Fibroblast of skin of scalp (primary cell): ENCODE measurements around the gene NRARP.

ENCODE experiments used
- DNase-seq: peaks from one replicate; pipeline ENCODE4 v3.0.0-alpha.2; 2013

The NRARP gene

DNA sequence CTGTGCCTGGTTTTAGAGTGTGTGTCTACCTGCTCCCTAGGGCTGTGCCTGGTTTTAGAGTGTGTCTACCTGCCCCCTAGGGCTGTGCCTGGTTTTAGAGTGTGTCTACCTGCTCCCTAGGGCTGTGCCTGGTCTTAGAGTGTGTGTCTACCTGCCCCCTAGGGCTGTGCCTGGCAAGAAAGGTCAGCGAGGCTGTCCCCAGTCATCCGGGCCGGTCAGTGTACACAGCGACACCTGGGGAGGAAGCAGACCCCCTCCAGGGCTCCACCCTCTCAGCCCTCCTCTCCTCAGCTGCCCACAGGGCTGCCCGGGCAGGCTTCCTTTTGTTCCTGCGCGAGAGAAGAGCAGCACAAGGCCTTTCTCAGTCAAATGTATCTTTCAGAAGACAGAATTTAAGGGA, 4.1 kb downstream of the NRARP start:
- no peak for DNase-seq

DNA sequence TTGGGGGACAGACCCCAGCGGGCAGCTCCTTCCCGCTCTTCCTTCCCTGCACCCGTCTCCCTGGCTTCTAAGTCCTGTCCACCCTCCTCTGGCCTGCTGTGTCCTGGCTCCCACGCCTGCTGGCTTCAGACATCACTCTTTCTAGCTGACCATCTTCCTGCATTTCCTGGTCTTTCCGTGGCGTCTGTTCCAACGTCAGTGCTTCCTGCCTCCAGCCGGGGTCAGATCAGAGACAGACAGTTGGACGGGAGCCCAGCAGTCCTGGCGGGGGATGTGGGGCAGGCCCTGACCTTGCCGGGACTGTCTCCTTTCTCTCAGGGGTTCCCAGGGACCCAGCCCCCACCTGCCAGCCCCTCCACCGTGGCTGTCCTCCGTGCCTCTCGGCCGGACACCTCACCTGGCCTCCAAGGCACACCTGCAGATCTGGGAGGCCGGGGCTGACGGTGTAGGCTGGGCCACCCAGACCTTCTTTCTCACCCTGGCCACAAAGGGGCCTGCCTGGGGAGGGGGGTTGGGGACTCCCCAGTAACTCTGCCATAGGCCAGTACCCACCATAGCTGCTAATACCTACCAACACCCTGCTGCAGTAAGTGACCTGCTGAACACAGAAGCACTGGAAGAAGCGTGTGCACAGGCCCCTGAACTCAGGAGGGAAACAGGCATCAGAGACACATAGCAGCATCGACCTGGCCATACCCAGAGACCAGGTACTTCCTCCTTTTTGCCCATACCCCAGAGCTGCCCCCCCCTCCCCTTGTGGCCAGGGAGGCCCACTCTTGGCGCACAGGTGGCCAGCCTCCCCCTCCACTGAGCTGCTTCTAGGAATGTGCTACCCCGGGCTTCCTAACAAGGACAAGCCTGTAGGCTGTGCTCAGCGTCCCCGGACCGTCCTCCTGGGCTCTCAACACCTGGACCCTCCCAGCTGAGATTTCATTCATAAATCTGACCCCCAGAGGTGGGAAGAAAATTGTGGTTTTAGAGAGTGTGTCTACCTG, 5.1 kb downstream of the NRARP start:
- no peak for DNase-seq

DNA sequence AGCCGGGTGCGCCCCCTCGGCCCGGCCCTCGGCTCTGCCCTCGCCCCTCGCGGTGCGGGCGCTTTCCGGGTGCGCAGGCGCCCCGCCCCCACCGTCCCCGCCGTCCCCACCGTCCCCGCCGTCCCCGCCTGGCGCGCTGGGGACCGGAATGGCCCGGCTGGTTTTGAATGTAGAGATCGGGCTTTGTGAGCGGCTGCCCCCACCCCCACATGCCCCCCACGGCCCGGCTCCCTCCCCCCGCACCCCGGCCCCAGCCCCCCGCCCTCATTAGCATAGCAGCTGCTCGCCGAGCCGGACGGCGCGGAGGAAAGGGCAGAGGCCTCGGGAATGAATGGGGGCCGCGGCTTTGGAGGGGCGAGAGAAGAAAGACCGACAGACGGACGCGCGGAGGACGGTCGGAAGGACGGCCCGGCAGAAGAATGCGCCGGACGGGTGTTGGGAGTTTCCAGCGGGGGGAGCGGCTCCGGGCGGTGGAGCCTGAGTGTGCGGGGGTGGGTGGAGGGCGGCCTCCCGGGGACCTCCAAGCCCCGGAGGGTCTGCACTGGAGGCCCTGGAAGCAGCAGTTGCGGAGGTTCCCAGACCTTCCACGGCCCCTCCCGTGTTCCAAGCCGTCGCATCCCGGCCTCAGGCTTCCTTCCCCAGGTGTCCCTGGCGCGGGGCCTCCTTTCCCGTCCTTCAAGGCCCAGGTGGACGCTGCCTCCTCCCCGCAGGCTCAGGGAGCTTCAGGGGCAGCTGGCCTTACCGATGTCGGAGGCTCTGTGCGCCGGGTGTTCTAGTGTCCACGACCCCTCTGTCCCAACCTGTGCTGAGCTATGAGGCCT, 6.0 kb downstream of the NRARP start:
- DNase-seq = no peak

DNA sequence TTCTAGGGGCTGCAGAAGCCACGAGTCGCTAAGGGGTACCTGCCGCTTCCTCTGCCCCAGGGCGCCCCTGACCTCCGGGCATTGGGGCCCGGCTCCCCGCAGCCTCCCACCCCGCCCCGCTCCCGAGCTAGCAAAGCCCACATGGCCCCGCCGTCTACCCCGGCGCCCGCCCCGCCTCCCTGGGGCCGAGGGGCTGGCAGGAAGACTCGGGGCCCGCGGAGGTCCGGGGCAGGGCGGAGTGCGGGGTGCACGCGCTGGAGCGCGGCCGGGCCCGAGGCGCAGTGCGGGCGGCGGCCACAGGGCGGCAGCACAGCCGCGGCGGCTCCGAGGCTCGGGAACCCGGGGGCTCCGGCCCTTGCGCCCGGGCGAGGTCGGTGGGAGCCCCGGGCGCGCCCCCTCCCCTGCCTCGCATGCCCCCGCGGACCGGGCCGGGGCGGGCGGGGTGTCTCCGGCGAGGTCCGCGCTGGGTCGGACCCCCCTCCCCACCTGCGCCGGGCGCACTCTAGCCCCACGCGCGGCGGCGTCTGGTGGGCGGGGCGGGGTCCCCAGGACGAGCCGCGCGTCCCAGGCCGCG, 6.7 kb downstream of the NRARP start:
- no peak for DNase-seq

DNA sequence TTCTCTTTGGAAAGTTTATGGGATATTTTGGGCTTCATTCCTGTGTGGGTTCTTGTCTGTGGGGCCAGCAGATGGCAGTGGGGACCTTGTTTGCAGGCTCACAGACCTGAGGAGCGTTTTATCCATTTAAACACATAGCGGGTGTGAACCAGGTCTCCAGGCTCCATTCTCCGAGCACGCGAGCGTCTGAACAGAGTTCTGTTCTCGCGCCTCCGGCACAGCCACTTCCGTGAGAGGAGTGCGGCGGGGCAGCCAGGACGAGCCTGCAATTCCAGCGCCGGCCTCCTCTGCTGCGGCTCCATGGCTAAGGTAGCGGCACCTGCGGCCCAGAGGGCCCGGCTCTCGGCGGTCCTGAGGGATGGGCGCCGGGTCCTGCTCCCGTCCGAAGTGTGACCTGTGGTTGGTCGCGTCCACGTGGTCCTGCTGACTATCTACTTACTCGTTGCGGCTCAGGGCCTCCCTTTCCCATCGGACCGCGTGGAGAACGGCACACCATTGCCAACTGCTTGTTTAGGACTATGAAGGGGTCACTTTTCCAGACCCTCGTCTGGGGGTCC, 7.3 kb downstream of the NRARP start:
- peak; percentile 29 for DNase-seq

DNA sequence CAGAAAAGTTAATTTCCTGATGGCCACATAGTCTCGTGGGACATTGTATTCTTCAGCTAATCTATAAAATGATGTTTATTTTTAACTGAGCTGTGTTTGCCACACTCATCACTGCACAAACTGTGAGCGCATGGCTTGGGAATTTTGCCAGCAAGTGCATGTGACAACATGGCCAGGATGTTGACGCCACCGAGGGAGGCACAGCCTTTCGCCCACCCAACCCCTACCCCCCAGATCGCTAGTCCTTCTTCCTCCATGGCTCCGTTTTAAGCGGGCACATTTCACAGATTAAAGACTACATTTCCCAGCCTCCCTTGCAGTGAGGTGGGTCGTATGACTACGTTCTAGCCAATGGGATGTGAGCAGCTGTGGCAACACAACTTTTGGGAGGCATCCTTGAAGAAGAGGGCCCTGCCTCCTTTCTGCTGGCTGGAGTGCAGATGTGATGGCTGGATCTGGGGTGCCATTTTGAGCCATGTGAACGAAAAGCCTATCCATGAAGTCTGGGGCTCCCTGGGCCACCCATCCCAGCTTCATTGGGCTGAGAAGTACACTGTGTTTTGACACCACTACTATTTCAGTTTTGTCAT, 7.9 kb downstream of the NRARP start:
- peak; percentile 38 for DNase-seq

DNA sequence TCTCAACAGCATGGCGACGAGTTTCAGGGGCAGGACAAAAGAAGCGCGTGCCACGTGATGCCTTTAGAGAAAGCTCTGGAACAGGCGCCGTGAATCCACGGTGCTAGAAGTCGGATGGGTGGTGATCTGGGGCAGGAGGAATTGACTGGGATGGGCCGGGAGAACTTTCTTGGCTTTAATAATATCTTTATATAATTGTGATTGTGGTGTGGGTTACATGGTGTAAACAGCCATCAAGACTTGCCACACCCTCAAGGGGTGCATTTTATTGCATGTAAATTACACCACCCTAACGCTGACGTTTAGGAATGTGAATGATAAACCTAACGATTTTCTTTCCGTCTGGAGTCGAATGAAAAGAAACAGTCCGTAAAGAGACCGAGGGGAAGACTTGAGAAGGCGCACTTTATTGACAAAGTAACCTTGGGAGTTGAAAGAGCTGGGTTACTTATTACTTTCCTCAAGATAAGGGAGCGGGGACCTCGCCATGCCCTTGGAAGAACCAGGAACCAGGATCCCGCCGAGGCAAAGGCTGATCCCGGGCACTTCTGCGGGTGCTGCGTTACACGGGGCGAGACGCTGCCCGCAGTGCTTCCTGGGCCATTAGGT, 8.5 kb downstream of the NRARP start:
- no peak for DNase-seq

DNA sequence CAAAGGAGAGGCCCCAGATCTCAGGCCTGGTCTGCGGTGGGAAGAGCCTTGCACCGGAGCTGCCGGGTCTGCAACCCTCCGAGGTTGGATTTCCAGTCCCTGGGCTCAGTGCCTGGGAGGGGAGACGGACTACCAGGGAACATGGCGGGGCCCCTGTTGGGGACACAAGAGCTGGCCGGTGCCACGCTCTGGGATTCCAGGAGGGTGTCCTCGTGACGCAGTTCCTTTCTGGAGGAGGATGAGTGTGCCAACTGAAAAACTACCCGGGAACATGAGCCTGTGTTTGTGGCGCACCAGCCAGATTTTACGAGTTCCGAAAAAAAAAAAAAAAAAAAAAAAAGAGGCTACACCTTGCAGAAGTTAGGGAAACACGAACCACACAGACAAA, 9.0 kb downstream of the NRARP start:
- no peak for DNase-seq

DNA sequence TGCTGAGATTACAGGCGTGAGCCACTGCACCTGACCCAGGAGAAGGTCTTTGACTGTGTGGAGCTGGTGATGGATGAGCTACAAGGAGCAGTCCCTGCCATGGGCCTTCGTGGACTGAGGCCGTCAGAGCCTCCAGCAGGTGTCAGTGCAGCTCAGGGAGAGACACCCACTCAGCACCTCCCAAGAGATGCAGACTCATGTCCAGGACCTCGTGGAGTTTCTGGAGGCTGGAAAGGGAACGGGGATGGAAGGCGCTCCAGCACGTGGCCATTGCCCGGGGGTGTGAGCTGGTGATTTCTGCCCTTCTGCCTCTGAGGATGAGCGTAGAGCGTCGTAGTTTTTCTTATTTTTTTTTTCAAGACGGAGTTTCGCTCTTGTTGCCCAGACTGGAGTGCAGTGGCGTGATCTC, 15.1 kb downstream of the NRARP start:
- no peak for DNase-seq

DNA sequence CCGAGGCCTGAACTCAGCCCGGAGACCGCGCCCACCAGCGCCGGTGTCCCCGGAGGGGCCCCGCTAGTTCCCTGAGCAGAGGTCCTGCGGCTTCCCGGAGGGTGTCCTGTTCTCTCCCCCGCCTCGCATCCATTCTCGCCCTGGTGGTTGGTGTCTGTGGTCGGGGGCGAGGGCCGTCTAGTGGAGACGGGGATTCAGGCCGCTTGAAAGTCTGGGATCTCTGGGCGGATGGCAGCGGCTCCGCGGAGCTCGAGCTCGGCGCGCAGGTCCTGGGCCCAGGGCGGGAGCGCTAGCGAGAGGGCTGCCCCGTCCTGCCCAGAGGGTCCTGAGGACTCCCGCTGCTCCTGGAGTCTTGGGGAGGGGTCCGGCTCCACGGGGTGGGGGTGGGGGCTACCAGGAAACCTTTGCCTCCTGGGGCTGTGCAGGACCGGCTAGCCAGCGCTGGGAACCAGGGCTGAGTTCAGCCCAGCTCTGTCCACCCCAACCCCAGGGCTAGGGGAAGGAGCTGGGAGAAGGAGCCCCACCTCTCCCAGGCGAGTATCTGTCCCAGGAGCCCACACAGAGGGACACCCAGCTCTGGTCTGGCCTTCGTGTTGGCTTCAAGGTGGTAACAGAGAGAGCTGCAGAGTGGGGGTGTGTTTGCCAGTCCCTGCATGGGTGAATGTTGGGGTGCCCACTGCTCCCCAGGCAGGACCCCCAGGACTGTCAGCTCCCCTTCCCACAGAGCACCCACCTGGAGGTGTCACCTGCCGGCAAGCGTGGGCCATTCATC, 20.5 kb downstream of the NRARP start:
- DNase-seq = no peak

DNA sequence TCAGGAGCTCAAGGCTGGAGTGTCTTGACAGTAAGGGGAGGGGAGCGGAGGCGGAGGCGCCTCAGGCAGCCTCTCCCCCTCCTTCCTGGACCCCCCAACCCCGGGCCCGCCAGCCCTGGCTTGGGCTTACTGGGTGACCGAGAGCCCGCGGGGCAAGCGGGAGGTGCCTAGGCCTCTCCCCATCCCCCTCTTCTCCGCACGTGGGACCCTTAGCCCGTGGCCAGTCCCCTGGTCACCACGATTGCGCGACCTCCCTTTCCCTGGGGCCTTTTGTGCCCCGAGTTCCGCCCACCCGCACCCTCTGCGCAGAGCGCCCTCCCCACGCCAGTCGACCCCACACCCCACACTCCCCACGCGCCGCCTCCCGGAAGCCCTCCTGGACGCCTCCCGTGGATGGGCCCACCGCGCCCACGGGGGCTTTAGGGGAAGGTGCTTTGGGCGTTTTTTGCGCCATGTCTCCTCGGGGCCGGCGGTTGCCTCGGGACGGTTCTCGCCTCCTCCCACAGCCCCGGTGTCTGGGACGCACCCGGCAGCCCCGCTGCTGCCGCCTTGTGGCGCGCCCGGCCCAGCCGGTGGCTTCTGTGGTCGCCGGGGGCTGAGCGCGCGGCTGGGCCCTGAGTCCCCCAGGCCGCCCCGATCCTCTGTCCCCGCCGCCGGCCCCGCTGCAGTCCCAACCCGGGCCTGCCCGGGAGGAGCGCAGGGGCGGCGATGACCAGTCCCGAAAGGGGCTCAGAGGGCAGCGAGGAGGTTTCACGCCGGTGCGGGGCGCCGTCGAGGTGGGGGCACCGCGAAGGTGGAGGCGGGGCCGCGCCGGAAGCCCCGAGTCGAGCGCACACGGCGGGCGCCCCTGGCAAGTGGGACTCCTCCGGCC, 21.4 kb downstream of the NRARP start:
- no peak for DNase-seq

DNA sequence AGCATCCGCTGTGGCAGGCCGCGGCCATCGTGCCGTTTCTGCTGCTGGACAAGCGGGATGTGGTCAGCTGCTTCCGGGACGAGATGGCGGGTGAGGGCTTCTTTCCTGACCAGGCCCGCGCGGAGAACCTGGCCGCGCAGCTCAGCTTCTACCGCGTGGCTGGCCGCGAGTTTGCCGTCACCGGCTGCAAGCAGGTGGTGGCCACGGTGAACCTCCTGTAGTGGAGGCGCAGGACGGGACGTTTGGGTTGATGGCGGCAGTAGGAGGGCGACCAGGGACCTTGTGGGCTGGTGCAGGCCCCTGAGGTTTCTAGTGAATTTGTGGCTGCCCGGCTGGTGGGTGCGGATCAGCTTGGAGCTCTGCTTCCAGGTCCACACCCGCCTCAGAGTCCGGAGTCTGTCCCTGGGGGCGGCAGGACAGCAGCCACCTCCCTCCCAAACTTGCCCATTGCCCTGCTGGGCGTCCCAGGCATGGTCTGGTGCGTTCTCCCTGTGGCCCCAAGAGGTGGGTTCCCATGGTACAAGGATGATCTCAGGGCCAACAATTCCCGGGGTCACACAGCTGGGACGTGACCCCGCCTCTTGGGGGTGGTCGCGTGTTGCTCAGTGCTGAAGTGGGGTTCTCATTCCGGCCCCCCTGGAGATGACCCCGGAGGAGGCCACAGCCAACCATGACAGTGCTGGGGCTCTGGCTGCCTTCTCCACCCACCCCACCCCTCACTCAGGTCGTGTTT, 22.2 kb downstream of the NRARP start:
- no peak for DNase-seq

DNA sequence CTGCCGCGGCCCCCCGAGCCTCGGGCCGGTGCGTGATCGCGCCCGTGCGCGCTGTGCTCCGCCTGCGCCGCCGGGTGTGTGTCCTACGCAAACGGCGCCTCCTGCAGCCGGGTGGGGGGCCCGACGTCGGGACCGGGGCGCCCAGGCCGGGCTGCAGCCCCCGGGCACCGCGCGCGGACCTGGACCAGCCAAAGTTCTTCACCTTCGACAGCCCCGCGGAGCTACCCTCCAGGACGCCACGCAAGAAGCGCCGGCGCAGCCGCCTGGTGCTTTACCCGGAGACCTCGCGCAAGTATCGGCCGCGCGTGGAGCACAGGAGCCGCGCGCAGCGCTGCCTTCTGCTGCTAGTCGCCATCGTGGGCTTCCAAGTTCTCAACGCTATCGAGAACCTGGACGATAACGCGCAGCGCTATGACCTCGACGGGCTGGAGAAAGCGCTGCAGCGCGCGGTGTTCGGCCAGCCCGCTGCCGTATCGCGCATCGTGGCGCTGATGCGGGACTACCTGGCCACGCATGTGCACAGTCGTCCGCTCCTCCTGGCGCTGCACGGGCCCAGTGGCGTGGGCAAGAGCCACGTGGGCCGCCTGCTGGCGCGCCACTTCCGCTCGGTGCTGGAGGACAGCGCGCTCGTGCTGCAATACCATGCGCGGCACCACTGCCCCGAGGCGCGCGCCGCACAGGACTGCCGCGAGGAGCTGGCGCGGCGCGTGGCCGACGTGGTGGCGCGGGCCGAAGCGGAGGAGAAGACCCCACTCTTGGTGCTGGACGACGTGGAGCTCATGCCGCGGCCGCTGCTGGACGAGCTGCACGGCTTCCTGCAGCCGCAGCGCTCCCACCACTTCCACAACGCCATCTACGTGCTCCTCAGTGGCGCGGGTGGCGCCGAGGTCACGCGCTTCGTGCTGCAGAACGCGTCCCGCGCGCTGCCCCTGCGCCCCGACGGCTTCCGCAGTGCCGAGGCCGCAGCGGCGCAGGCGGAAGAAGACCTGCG, 23.1 kb downstream of the NRARP start:
- no peak for DNase-seq

DNA sequence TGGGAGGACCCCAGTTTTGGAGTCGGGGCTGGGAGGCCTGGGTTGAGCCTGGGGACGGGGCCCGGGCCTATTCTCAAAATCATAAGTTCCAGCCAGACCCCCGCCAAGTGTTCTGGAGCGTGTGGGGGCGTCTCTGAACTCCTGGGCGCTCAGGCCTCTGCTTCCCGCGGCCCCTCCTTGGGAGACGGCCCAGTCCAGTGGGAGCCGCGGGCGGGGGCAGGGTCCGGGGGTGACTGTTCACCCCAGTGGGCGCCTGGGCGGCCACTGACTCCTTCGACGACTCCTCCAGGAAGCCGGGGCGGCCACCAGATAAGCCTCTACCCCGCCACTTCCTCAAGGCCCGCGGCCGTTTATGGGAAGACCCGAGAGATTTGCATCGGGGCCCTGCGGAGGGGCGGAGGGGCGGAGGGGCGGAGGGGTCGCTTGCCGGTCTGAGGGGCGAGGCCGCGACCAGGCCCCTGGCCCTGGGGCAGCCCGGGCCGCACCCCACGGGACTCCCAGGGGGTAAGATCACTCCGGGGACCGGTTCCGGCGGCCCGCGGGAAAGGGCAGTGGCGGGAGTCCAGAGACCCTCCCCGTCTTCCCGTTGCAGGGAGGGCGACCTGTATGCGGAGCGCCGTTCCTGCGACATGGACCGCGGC, 23.9 kb downstream of the NRARP start:
- no peak for DNase-seq

DNA sequence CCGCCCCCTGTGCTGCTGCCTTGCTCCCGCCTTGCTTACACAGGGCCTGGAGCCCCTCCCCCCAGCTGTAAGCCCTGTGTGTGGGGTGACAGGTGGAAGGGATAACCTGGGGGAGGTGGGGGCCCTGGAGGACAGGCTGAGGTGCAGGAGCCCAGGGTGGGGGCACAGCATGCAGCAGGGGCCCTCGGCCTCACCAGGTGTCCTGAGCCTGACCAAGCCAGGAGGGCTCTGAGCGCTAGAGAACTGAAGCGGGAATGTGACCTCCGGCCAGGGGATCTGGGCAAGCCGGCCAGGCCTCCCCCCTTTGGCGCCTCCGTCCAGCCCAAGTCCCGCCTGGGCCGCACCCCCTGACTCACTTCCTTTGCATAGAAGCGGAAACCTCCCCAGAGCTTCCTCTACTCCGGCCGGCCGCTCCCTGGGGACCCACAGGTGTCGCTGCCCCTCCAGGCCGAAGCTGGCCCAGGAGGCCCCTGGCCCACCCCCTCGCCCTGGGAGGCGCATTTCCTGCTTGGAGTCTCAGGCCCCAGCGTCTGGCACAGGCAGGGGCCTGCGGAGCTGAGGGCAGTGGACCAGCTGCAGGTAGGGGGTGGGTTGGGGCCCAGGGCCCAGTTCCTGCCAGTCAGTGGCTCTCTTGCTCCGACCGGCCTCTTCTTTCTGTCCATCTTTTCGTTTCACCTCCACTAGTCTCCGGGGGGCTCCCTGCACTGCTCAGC, 24.6 kb downstream of the NRARP start, which contains the start of gene TOR4A:
TSS of gene TOR4A (plus strand) at position 398 of the 713 bp plus-strand sequence. CDS start 964 bp downstream, outside the sequence.
- peak; percentile 35 for DNase-seq

DNA sequence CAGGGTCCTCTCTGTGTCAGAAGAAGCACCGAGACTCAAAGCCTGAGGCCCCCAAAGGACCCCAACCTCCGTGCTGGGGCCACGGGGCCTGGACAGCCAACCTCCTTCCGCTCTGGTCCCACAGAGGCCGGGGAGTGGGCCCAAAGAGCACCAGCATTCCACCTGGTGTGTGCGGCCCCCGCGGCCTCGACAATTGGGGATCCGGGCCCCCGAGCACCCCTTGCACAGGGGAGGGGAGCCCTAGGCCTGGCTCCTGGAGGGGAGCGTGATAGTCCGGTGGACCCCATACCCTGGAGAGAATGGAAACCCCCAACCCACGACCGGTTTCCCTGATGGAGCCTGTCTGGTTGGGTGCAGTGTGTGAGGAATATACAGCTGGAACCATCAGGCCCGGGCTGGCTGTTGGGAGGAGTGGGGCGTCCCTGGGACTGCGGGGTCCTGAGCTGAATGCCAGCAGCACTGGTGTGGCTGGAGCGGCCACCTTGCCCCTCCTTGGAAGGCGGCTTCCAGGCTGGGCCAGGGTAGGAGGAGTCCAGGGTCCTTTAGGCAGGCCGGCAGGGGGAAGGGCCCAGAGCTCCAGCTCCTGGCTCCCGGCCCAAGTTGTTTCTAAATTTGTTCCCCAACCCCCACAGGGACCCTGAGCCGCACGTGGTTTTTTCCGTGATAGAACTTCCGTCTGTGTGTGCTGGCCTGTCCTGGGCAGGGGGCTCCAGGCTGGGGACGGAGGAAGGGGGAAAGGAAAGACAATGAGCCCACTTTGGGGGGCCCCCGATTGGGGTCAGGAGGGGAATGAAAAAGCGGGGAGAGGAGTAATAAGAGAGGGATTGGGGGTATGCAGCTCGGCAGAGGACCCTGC, 25.4 kb downstream of the NRARP start:
- peak; percentile 46 for DNase-seq
